HepG2 (cell line): Measurements from ENCODE around the gene IFNLR1. TPM values are rescaled to one million over a fixed set of nuclear protein-coding genes. Genes with fewer than 3 reads are reported as not detected.

Source experiments
- ADNP ChIP-seq: sonication (generic); formaldehyde crosslinking; IDR thresholded peaks from 2 replicates; pipeline ENCODE4 v1.4.0; 2020; ENCODE audit warnings: missing genetic modification reagents
- FOSL2 ChIP-seq: sonication (generic); formaldehyde crosslinking; IDR thresholded peaks from 2 replicates; pipeline ENCODE4 v1.4.0; 2020; ENCODE audit warnings: missing genetic modification reagents
- HDAC2 ChIP-seq: sonication (generic); formaldehyde crosslinking; IDR thresholded peaks from 2 replicates; pipeline ENCODE4 v1.4.0; 2020; ENCODE audit warnings: missing genetic modification reagents
- HMG20A ChIP-seq: IDR thresholded peaks from 2 replicates; pipeline ENCODE4 v1.6.1; 2016; ENCODE audit warnings: borderline replicate concordance
- HNF4A ChIP-seq: sonication (generic); formaldehyde crosslinking; IDR thresholded peaks from 2 replicates; pipeline ENCODE4 v1.4.0; 2020; ENCODE audit warnings: missing genetic modification reagents
- KLF6 ChIP-seq: IDR thresholded peaks from 2 replicates; pipeline ENCODE4 v1.8.0; 2016; ENCODE audit warnings: missing biosample characterization, missing genetic modification reagents
- POLR2A ChIP-seq, 2 experiments: IDR thresholded peaks; 2 replicates each; pipeline ENCODE4 v1.6.1; 2011; ENCODE audit warnings: low read depth in 2 of 2, low read length in 2 of 2, mild to moderate bottlenecking in 1 of 2, moderate library complexity in 1 of 2; ENCODE audit not compliant: insufficient read depth in 1 of 2
- PTBP1 ChIP-seq: fragments of 200-400 bp; formaldehyde crosslinking; IDR thresholded peaks from 2 replicates; pipeline ENCODE4 v1.6.1; 2018; ENCODE audit warnings: low read length, low read depth; ENCODE audit not compliant: poor library complexity, severe bottlenecking
- RARA ChIP-seq: IDR thresholded peaks from 2 replicates; pipeline ENCODE4 v1.6.1; 2016; ENCODE audit warnings: missing genetic modification reagents, missing compliant biosample characterization
- RNF2 ChIP-seq: fragments of 450-650 bp; conservative IDR thresholded peaks from 2 replicates; pipeline ENCODE4 v1.6.1; 2016; ENCODE audit warnings: low read depth
- SP1 ChIP-seq, 2 experiments: fragments of 450-650 bp in 1 of 2; sonication (generic) in 1 of 2; formaldehyde crosslinking in 1 of 2; IDR thresholded peaks; 2 replicates each; pipeline versions ENCODE4 v1.4.0 to v1.6.1; 2016 to 2020; ENCODE audit warnings: missing genetic modification reagents in 1 of 2
- YEATS4 ChIP-seq: sonication (generic); formaldehyde crosslinking; IDR thresholded peaks from 2 replicates; pipeline ENCODE4 v1.4.0; 2020; ENCODE audit warnings: missing genetic modification reagents, borderline replicate concordance
- ZKSCAN1 ChIP-seq: fragments of 150-350 bp; IDR thresholded peaks from 2 replicates; pipeline ENCODE4 v1.6.1; 2014; ENCODE audit warnings: low read length
- ZNF263 ChIP-seq: sonication (generic); formaldehyde crosslinking; IDR thresholded peaks from 2 replicates; pipeline ENCODE4 v1.4.0; 2020; ENCODE audit warnings: missing genetic modification reagents
- ZNF619 ChIP-seq: sonication (generic); formaldehyde crosslinking; IDR thresholded peaks from 2 replicates; pipeline ENCODE4 v1.4.0; 2020; ENCODE audit warnings: mild to moderate bottlenecking, missing genetic modification reagents
- ZNF891 ChIP-seq: sonication (generic); formaldehyde crosslinking; IDR thresholded peaks from 2 replicates; pipeline ENCODE4 v1.5.0; 2020; ENCODE audit warnings: mild to moderate bottlenecking, missing genetic modification reagents
- polyA plus RNA-seq, 8 experiments: library from polyadenylated mRNA; depleted of rRNA in 3 of 8; stranded (reverse) in 7 of 8; unstranded in 1 of 8; fragments of >200 nt; fragmentation: Illumina TruSeq in 4 of 8; extraction: Trizol in 4 of 8; gene quantifications; 2 replicates each; pipeline versions ENCODE4 v1.2.1 to v1.2.3, GENCODE V29; 2011 to 2016; ENCODE audit warnings: low read depth in 4 of 8, missing spikeins in 1 of 8, mixed read lengths in 1 of 8; ENCODE audit not compliant: insufficient read depth in 1 of 8
- total RNA-seq, 5 experiments: library from RNA; depleted of rRNA; stranded (reverse); fragments of >200 nt; fragmentation: Illumina TruSeq; extraction: Trizol; gene quantifications; 2 replicates each; pipeline ENCODE4 v1.2.3, GENCODE V29; 2016; ENCODE audit warnings: low read depth in 1 of 5
- TF ChIP-seq, protein P1 (sequence below): sonication (generic); formaldehyde crosslinking; IDR thresholded peaks from 2 replicates; pipeline ENCODE4 v1.4.0; 2020; ENCODE audit warnings: missing genetic modification reagents, mild to moderate bottlenecking, borderline replicate concordance
- TF ChIP-seq, protein P2 (sequence below): sonication (generic); formaldehyde crosslinking; IDR thresholded peaks from 2 replicates; pipeline ENCODE4 v1.9.0; 2022; ENCODE audit warnings: missing genetic modification reagents, mild to moderate bottlenecking, borderline replicate concordance
- TF ChIP-seq, protein P3 (sequence below): sonication (generic); formaldehyde crosslinking; IDR thresholded peaks from 2 replicates; pipeline ENCODE4 v1.5.1; 2020; ENCODE audit warnings: missing genetic modification reagents, mild to moderate bottlenecking, borderline replicate concordance
- TF ChIP-seq, protein P4 (sequence below): sonication (generic); formaldehyde crosslinking; IDR thresholded peaks from 2 replicates; pipeline ENCODE4 v1.4.0; 2020; ENCODE audit warnings: mild to moderate bottlenecking, missing genetic modification reagents

The IFNLR1 gene
- total and polyA plus RNA-seq, 2 of the 13 experiments (the other 11 are each of a cell fraction or from before 2014, with no cell fraction given) = 3.8 to 8.5 TPM

DNA sequence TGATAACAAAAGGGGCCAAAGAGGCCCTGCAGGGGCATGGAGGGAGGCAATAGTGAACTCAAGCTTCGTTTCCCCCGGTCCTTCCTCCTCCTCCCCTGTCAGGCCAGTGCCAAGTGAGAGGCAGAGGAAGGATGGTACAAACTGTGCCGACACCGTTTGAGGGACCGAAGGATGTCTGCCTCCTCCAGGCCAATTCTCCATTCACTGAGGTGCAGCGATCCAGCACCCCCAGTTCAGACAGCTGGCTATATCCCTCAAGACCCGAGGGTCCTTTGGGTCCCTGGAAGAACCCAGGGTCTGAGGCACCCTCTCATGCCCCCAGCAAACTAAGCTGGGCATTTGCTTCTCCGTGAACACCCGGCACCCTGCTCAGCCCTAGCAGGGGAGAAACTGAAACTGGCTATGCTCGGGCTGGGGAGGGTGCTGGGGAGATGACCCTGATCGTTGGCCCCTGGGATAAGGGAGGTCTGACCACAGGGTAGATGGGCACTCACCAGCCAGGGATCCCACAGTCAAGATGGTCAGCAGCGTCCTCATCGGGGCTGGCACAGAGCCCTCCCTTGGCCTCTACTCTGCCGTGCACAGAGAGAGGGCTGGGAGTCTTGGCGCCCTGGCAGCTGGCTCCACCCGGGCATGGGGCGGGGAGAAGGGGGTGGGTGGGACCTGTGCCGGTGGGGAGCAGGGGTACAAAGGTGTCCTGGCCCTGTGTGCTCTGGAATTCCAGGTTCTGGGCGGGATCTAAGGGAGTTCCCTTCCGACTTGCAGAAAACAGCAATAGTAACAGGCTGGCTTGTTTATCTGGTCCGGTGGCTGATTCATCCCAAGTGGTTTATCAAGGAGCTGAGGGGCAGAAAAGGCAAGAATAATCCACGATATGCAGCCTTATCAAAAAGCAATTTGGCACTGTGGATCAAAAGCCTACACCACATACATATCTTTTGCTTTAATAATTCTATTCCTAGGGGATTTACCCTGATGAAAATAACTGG, 44.2 kb downstream of the IFNLR1 start, which contains the start of gene IL22RA1 (continued):
- TF ChIP-seq, protein P1, sequence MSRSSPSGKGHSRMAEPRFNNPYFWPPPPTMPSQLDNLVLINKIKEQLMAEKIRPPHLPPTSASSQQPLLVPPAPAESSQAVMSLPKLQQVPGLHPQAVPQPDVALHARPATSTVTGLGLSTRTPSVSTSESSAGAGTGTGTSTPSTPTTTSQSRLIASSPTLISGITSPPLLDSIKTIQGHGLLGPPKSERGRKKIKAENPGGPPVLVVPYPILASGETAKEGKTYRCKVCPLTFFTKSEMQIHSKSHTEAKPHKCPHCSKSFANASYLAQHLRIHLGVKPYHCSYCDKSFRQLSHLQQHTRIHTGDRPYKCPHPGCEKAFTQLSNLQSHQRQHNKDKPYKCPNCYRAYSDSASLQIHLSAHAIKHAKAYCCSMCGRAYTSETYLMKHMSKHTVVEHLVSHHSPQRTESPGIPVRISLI (CRISPR knock-in tag) = no peak
- 0 out of 2 replicates have a peak, but pooled peaks have one; percentile 8 for TF ChIP-seq HMG20A (CRISPR knock-in tag)
- TF ChIP-seq, protein P2, sequence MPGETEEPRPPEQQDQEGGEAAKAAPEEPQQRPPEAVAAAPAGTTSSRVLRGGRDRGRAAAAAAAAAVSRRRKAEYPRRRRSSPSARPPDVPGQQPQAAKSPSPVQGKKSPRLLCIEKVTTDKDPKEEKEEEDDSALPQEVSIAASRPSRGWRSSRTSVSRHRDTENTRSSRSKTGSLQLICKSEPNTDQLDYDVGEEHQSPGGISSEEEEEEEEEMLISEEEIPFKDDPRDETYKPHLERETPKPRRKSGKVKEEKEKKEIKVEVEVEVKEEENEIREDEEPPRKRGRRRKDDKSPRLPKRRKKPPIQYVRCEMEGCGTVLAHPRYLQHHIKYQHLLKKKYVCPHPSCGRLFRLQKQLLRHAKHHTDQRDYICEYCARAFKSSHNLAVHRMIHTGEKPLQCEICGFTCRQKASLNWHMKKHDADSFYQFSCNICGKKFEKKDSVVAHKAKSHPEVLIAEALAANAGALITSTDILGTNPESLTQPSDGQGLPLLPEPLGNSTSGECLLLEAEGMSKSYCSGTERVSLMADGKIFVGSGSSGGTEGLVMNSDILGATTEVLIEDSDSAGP (CRISPR knock-in tag) = peak; percentile 27; the same call in 1 of the 2 replicates
- 0 out of 2 replicates have a peak, but pooled peaks have one; percentile 28 for TF ChIP-seq ZNF891
- no peak for TF ChIP-seq ADNP (CRISPR knock-in tag)
- TF ChIP-seq HDAC2 (CRISPR knock-in tag) = 0 out of 2 replicates have a peak, but pooled peaks have one; percentile 30
- no peak for TF ChIP-seq RNF2
- no peak for TF ChIP-seq ZKSCAN1
- TF ChIP-seq POLR2A (IDR thresholded peaks at IDR 0.05; ENCODE audit: insufficient read depth in 1 of 2, low read depth in 2 of 2, low read length in 2 of 2) = peak; percentile 48 to 82; a peak in 3 of 4 replicates
- 0 out of 2 replicates have a peak, but pooled peaks have one; percentile 14 for TF ChIP-seq RARA (CRISPR knock-in tag)
- TF ChIP-seq, protein P3, sequence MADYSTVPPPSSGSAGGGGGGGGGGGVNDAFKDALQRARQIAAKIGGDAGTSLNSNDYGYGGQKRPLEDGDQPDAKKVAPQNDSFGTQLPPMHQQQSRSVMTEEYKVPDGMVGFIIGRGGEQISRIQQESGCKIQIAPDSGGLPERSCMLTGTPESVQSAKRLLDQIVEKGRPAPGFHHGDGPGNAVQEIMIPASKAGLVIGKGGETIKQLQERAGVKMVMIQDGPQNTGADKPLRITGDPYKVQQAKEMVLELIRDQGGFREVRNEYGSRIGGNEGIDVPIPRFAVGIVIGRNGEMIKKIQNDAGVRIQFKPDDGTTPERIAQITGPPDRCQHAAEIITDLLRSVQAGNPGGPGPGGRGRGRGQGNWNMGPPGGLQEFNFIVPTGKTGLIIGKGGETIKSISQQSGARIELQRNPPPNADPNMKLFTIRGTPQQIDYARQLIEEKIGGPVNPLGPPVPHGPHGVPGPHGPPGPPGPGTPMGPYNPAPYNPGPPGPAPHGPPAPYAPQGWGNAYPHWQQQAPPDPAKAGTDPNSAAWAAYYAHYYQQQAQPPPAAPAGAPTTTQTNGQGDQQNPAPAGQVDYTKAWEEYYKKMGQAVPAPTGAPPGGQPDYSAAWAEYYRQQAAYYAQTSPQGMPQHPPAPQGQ = no peak
- no peak for TF ChIP-seq ZNF619 (CRISPR knock-in tag)
- TF ChIP-seq SP1 (IDR thresholded peaks at IDR 0.05) = no peak
- TF ChIP-seq SP1 (CRISPR knock-in tag; IDR thresholded peaks at IDR 0.05) = peak; percentile 7; the same call in 1 of the 2 replicates
- TF ChIP-seq ZNF263 (CRISPR knock-in tag) = 0 out of 2 replicates have a peak, but pooled peaks have one; percentile 25
- TF ChIP-seq HNF4A (CRISPR knock-in tag) = peak; percentile 68
- TF ChIP-seq, protein P4, sequence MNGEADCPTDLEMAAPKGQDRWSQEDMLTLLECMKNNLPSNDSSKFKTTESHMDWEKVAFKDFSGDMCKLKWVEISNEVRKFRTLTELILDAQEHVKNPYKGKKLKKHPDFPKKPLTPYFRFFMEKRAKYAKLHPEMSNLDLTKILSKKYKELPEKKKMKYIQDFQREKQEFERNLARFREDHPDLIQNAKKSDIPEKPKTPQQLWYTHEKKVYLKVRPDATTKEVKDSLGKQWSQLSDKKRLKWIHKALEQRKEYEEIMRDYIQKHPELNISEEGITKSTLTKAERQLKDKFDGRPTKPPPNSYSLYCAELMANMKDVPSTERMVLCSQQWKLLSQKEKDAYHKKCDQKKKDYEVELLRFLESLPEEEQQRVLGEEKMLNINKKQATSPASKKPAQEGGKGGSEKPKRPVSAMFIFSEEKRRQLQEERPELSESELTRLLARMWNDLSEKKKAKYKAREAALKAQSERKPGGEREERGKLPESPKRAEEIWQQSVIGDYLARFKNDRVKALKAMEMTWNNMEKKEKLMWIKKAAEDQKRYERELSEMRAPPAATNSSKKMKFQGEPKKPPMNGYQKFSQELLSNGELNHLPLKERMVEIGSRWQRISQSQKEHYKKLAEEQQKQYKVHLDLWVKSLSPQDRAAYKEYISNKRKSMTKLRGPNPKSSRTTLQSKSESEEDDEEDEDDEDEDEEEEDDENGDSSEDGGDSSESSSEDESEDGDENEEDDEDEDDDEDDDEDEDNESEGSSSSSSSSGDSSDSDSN (CRISPR knock-in tag) = no peak
- TF ChIP-seq PTBP1 = no peak
- TF ChIP-seq FOSL2 = 0 out of 2 replicates have a peak, but pooled peaks have one; percentile 13
- TF ChIP-seq YEATS4 = no peak
- TF ChIP-seq KLF6 = no peak
